Measurements from ENCODE around the gene RIMS3. TPM values are rescaled to one million over a fixed set of nuclear protein-coding genes. Genes with fewer than 3 reads are reported as not detected.
A peak's percentile ranks its signal among the peaks of the same experiment; 100 is the strongest.

Gene RIMS3
- total and polyA plus RNA-seq, 12 donors: 0.14 to 2.0 (median 0.71) TPM

DNA sequence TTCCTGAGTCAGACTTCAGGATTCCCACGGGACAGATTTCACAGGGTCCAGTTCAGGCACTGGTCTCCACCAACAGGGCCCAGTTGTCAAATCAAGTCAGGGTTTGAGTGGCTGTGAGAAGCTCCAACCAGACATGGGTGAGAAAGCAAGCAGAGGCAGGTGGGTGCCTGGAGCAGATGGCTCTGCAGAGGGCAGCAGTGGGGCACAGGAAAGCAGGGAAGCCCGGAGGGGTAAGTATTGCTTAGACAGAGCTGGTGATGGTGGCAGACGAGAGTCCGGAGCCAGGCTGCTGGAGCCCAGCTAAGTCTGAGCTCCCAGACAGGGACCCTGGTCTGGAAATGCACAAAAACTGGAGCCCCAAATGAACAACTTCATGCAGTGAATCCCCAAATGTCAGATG is 40.4 kb downstream of the RIMS3 start:
- TF ChIP-seq, protein P1, sequence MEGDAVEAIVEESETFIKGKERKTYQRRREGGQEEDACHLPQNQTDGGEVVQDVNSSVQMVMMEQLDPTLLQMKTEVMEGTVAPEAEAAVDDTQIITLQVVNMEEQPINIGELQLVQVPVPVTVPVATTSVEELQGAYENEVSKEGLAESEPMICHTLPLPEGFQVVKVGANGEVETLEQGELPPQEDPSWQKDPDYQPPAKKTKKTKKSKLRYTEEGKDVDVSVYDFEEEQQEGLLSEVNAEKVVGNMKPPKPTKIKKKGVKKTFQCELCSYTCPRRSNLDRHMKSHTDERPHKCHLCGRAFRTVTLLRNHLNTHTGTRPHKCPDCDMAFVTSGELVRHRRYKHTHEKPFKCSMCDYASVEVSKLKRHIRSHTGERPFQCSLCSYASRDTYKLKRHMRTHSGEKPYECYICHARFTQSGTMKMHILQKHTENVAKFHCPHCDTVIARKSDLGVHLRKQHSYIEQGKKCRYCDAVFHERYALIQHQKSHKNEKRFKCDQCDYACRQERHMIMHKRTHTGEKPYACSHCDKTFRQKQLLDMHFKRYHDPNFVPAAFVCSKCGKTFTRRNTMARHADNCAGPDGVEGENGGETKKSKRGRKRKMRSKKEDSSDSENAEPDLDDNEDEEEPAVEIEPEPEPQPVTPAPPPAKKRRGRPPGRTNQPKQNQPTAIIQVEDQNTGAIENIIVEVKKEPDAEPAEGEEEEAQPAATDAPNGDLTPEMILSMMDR (IDR thresholded peaks at IDR 0.05): peak in 7 of 9 donors; percentile 41 to 55 (median 51)
- Histone ChIP-seq H3K27ac (no peak overlapping the region), H3K36me3 (no peaks in the 10 kb centered on the region), H3K4me1 (no peaks in the 10 kb centered on the region), H3K27me3 (peaks cover 0 to 7% (median 0%) of the 10 kb centered on the region in 7 donors), H3K4me3 (no peak overlapping the region), H3K9me3 (no peaks in the 10 kb centered on the region)
- DNase-seq (peak; percentile 12 to 36), ATAC-seq (peak in 7 of 8 donors; percentile 38 to 87 (median 75))
- 40 to 49% methylated on average over 4 of the region's 4 CpGs for WGBS, 2 donors
- intact Hi-C loops (cut with DNase I): loop anchor here in 5 of 10 donors (5.0 to 10.0 kb wide), 6 partner anchors 140 to 340 kb away; no protein-coding TSS in a partner anchor

DNA sequence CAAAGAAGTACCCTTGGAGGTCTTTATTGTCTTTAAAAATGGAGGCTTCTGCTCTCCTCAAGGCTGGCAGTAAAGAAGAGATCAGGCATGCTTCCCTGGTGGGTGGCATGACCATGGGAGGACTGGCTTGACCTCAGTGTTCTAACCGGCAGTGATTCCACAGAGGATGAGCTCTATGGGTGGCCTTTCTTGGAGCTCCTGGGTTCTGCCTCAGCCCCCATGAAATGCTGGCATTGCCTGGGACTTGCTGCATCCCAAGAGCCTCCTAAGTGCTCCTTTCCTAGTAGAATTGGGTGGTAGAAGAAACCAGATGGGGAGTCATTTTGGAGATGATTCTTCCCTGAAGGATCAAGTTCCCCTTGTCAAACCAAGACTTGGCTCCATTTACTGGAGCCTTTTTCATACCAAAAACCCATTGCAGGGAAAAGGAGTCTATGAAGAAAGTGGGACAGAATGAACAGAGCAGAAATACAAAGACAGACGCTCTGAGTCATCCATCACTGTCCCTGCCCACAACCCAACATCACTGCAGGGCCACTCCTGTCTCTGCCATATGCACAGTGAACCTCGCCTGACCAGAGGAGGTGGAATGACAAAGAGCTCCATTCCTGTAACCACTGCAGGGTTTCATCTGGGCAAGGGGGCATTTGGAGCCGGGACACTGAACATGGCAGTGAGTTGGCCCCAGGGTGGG is 42.4 kb downstream of the RIMS3 start:
- TF ChIP-seq, protein P1 (IDR thresholded peaks at IDR 0.05): no peak
- Histone ChIP-seq H3K4me1 (no peaks in the 10 kb centered on the region), H3K4me3 (no peak overlapping the region), H3K36me3 (no peaks in the 10 kb centered on the region), H3K27me3 (peaks cover 0 to 7% (median 0%) of the 10 kb centered on the region in 7 donors), H3K9me3 (peaks cover 0 to 5% (median 0%) of the 10 kb centered on the region in 11 donors), H3K27ac (no peak overlapping the region)
- 86% methylated on average over 4 of the region's 4 CpGs for WGBS, 2 donors
- ATAC-seq (no peak), DNase-seq (no peak)
- intact Hi-C loops (cut with DNase I): loop anchor here in 5 of 10 donors (10.0 kb wide), 5 partner anchors 142 to 342 kb away; no protein-coding TSS in a partner anchor

DNA sequence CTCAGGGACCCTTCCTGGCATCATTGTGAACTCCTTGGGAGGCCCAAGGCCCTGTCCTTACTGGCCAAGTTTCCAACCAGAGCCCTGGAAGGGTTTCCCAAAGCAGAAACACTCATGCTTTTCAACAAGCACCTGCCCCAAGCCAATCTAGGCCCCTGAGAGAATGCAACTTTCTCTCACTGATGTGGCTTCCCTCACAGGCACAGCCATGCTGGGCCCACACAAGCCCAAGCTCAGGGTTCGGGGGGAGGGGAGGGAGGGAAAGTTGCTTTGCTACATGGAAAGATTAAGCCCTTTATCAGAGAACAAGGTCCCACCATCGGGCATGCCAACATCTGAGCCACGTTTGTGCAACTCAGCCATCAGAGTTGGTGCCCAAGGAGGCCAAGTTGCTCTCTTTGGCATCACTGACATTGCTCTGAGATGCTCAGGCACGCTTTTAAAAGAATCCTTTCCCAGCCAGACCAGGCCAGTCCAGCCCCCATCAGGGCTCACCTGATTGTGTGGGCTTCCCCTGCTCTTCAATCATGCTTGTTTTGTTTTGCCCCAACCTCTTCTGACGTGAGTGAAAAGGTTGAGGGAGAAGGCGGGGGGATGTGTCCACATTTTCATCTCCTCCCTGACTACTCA is 43.5 kb downstream of the RIMS3 start:
- H3K9me3 ChIP-seq: peaks cover 0 to 5% (median 0%) of the 10 kb centered on the region in 11 donors
- H3K4me3 ChIP-seq: no peak overlapping the region
- no peaks in the 10 kb centered on the region for H3K36me3 ChIP-seq
- intact Hi-C loops (cut with DNase I): loop anchor here in 5 of 10 donors (10.0 kb wide), 5 partner anchors 143 to 343 kb away; no protein-coding TSS in a partner anchor
- H3K27ac ChIP-seq: no peak overlapping the region
- peaks cover 0 to 7% (median 0%) of the 10 kb centered on the region in 7 donors for H3K27me3 ChIP-seq
- DNase-seq (no peak), ATAC-seq (no peak)
- 67 to 74% methylated on average over 6 of the region's 6 CpGs for WGBS, 2 donors
- no peaks in the 10 kb centered on the region for H3K4me1 ChIP-seq
- TF ChIP-seq, protein P1 (IDR thresholded peaks at IDR 0.05): no peak

DNA sequence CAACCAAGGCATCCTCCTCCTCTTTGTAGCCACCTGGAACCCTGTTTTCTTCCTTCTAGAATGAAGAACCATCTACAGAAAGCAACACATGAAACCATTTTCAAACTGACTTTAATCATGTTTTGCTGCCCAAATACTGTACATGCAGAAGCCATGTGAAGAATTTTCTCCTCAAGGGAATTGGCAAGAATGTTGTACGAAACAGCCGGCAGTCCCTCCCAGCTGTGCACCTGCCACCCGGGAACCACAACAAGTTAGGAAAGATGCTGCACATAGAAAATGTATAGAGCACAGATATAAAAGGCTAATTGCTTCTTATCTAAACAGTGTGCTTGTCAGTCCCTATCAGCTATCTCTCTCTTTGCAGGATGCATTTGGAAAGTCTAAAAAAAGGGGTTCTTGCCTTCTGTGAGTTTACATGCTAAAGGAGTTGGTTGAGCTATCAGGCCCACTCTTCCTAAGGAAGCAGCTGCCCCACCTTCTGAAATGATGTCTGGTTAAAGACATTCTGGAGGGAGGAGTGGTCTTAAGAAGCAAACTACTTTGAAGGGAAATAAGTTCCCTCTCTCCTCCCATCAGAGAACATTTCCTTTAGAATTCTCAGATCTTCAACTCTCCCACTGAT is 44.8 kb downstream of the RIMS3 start:
- 76 to 80% methylated on average over 3 of the region's 3 CpGs for WGBS, 2 donors
- Histone ChIP-seq H3K4me1 (no peaks in the 10 kb centered on the region), H3K36me3 (no peaks in the 10 kb centered on the region), H3K4me3 (no peak overlapping the region), H3K27ac (no peak overlapping the region), H3K27me3 (peaks cover 0 to 7% (median 0%) of the 10 kb centered on the region in 7 donors), H3K9me3 (peaks cover 0 to 9% (median 0%) of the 10 kb centered on the region in 11 donors)
- intact Hi-C loops (cut with DNase I): loop anchor here in 5 of 10 donors (10.0 kb wide), 5 partner anchors 144 to 344 kb away; no protein-coding TSS in a partner anchor
- ATAC-seq (no peak), DNase-seq (no peak)
- TF ChIP-seq, protein P1 (IDR thresholded peaks at IDR 0.05): no peak
